OCI-LY7 (cell line): Measurements from ENCODE around the gene MAN1C1. TPM values are rescaled to one million over a fixed set of nuclear protein-coding genes. Genes with fewer than 3 reads are reported as not detected.
A peak's percentile ranks its signal among the peaks of the same experiment; 100 is the strongest.

ENCODE experiments used
- BruUV-seq: library from RNA; stranded (reverse); fragments of 400-500 nt; replicated peaks from 2 replicates; lab custom pipeline; 2021; lab: Mats Ljungman, UMichigan
- CTCF ChIA-PET: fragments of 300-600 bp; sonication (Branson Sonifier 250); formaldehyde crosslinking; loops from one replicate; lab custom pipeline; 2022; ENCODE audit warnings: antibody characterized with exemption; ENCODE audit not compliant: unreplicated experiment; lab: Charles Lee
- POLR2A ChIA-PET: fragments of 300-600 bp; sonication (Branson Sonifier 250); formaldehyde crosslinking; loops from one replicate; lab custom pipeline; 2022; ENCODE audit warnings: antibody characterized with exemption; lab: Charles Lee
- DNase-seq: peaks from one replicate; pipeline ENCODE4 v3.0.0-alpha.2; 2015; ENCODE audit warnings: low spot score
- H2AFZ ChIP-seq: fragments of 200-600 bp; sonication (generic), shearing (Covaris generic); 2 replicates; pipeline ENCODE4 v1.6.1; 2014; ENCODE audit warnings: mild to moderate bottlenecking, antibody characterized with exemption, low read length, moderate library complexity
- H3K27ac ChIP-seq: fragments of 200-600 bp; sonication (generic); 2 replicates; pipeline ENCODE4 v1.5.1; 2014; ENCODE audit warnings: mixed run types, low read depth, mild to moderate bottlenecking, moderate library complexity, low read length, inconsistent platforms; ENCODE audit not compliant: poor library complexity, severe bottlenecking
- H3K36me3 ChIP-seq: fragments of 200-600 bp; sonication (generic); 2 replicates; pipeline ENCODE4 v1.6.1; 2014; ENCODE audit warnings: mild to moderate bottlenecking, antibody characterized with exemption, low read length, moderate library complexity, mixed read lengths; ENCODE audit not compliant: insufficient read depth
- H3K4me1 ChIP-seq: fragments of 200-600 bp; sonication (generic); 2 replicates; pipeline ENCODE4 v1.5.1; 2014; ENCODE audit warnings: mild to moderate bottlenecking, low read length; ENCODE audit not compliant: insufficient read depth, poor library complexity, severe bottlenecking
- H3K4me2 ChIP-seq: fragments of 200-600 bp; sonication (generic); 2 replicates; pipeline ENCODE4 v1.6.1; 2014; ENCODE audit warnings: mild to moderate bottlenecking, low read length
- H3K4me3 ChIP-seq: fragments of 200-600 bp; sonication (generic); 2 replicates; pipeline ENCODE4 v1.5.1; 2014; ENCODE audit warnings: mild to moderate bottlenecking, low read depth, low read length; ENCODE audit not compliant: poor library complexity, severe bottlenecking
- H3K79me2 ChIP-seq: fragments of 200-600 bp; sonication (generic); 2 replicates; pipeline ENCODE4 v1.6.1; 2016; ENCODE audit warnings: low read depth, mild to moderate bottlenecking, low read length, moderate library complexity, mixed read lengths; ENCODE audit not compliant: insufficient read depth
- H3K9me2 ChIP-seq: fragments of 200-600 bp; sonication (generic); 2 replicates; pipeline ENCODE4 v1.6.1; 2016; ENCODE audit warnings: mild to moderate bottlenecking, low read length, mixed read lengths; ENCODE audit not compliant: insufficient read depth
- H3K9me3 ChIP-seq: fragments of 200-600 bp; sonication (generic); 2 replicates; pipeline ENCODE4 v1.6.1; 2014; ENCODE audit warnings: mild to moderate bottlenecking, mixed run types, low read length, mixed read lengths
- H4K20me1 ChIP-seq: fragments of 200-600 bp; sonication (generic); 2 replicates; pipeline ENCODE4 v1.6.1; 2014; ENCODE audit warnings: mild to moderate bottlenecking, antibody characterized with exemption, low read length, moderate library complexity, mixed read lengths; ENCODE audit not compliant: insufficient read depth
- CTCF ChIP-seq: fragments of 200-600 bp; sonication (generic); conservative IDR thresholded peaks from 2 replicates; pipeline ENCODE4 v1.5.1; 2014; ENCODE audit warnings: mild to moderate bottlenecking, antibody characterized with exemption, low read length, moderate library complexity, mixed read lengths
- EZH2phosphoT487 ChIP-seq: fragments of 200-600 bp; sonication (generic); IDR thresholded peaks from 2 replicates; pipeline ENCODE4 v1.6.1; 2018; ENCODE audit warnings: low read depth, borderline replicate concordance, mild to moderate bottlenecking, mixed run types, antibody characterized with exemption, low read length, moderate library complexity, mixed read lengths
- intact Hi-C: fragments of 100-400 bp; cut with micrococcal nuclease; formaldehyde crosslinking; loops from one replicate; pipeline ENCODE4 v1.10.0; 2022; ENCODE audit not compliant: unreplicated experiment
- total RNA-seq, 2 experiments: library from RNA; depleted of rRNA in 1 of 2; stranded (reverse); fragments of >200 nt in 1 of 2; shearing (Covaris generic) in 1 of 2; gene quantifications; 2 replicates each; pipeline ENCODE4 v1.2.3, GENCODE V29; 2014 to 2022

Gene MAN1C1
- total RNA-seq, 2 experiments from 2014 or later: 3.0 to 4.9 TPM

GRCh38 chr1:25657883-25658760 lies 41.5 kb downstream of the MAN1C1 start:
- peaks cover 50% of the 10 kb centered on the region for H3K4me1 ChIP-seq
- DNase-seq: no peak
- no peaks in the 10 kb centered on the region for H3K9me3 ChIP-seq
- peak overlapping the region; percentile 11; the same call in 1 of the 2 replicates for H3K4me2 ChIP-seq
- ChIA-PET POLR2A (interaction anchor here (0.6 kb wide), 1 partner anchor 268 kb away, joined by 3 read pairs; no protein-coding TSS in a partner anchor), CTCF (no interaction called here)
- H2AFZ ChIP-seq: no peak overlapping the region
- no peak overlapping the region for H3K27ac ChIP-seq
- H3K4me3 ChIP-seq: no peak overlapping the region
- no peaks in the 10 kb centered on the region for H3K9me2 ChIP-seq
- H4K20me1 ChIP-seq: no peaks in the 10 kb centered on the region
- no peak for TF ChIP-seq EZH2phosphoT487
- no peak for TF ChIP-seq CTCF
- H3K79me2 ChIP-seq: no peaks in the 10 kb centered on the region
- no TSS peak for BruUV-seq
- intact Hi-C loops: no loop called here
- no peaks in the 10 kb centered on the region for H3K36me3 ChIP-seq

- Histone ChIP-seq H4K20me1 (no peaks in the 10 kb centered on the region), H3K9me3 (no peaks in the 10 kb centered on the region), H3K4me1 (peaks cover 55% of the 10 kb centered on the region), H3K27ac (no peak overlapping the region), H3K4me2 (peak overlapping the region; percentile 43), H3K9me2 (no peaks in the 10 kb centered on the region), H3K4me3 (no peak overlapping the region), H3K79me2 (no peaks in the 10 kb centered on the region), H2AFZ (no peak overlapping the region), H3K36me3 (no peaks in the 10 kb centered on the region)
- POLR2A ChIA-PET: interaction anchor here (1.1 kb wide), 1 partner anchor 49 kb away, joined by 6 read pairs; no protein-coding TSS in a partner anchor
- CTCF ChIA-PET: no interaction called here
- no TSS peak for BruUV-seq
- TF ChIP-seq EZH2phosphoT487 (no peak), CTCF (no peak)
- intact Hi-C loops: no loop called here
- peak; percentile 34 for DNase-seq
Observed at GRCh38 chr1:25658791-25659431, 42.3 kb downstream of the MAN1C1 start.
